Measurements from ENCODE around the gene TMOD4. TPM values are rescaled to one million over a fixed set of nuclear protein-coding genes. Genes with fewer than 3 reads are reported as not detected.

TMOD4 gene
- total RNA-seq, 2 experiments from 2014 or later = 1.4 TPM; not detected in 1

- BruUV-seq (replicated peaks) = no TSS peak
- no peaks in the 10 kb centered on the region for H4K20me1 ChIP-seq (ENCODE audit: insufficient read depth, low read length)
- intact Hi-C loops (cut with micrococcal nuclease; ENCODE audit: unreplicated experiment) = no loop called here
- peaks cover 9% of the 10 kb centered on the region; the same call in 1 of the 2 replicates for H3K79me2 ChIP-seq (ENCODE audit: insufficient read depth, low read depth, low read length)
- DNase-seq (ENCODE audit: low spot score) = no peak
- no peak overlapping the region for H2AFZ ChIP-seq (ENCODE audit: low read length)
- CTCF ChIA-PET (ENCODE audit: unreplicated experiment) = interaction anchor here (2.3 kb wide), 1 partner anchor 58 kb away, joined by 35 read pairs; no protein-coding TSS in a partner anchor
- POLR2A ChIA-PET = interaction anchor here (0.7 to 0.9 kb wide), 2 partner anchors 17 to 202 kb away, joined by 3 to 5 read pairs; no protein-coding TSS in a partner anchor
- peaks cover 38% of the 10 kb centered on the region for H3K4me1 ChIP-seq (ENCODE audit: insufficient read depth, low read length, poor library complexity, severe bottlenecking)
- no peak overlapping the region for H3K4me3 ChIP-seq (ENCODE audit: low read depth, low read length, poor library complexity, severe bottlenecking)
- H3K27ac ChIP-seq (ENCODE audit: low read depth, low read length, poor library complexity, severe bottlenecking) = no peak overlapping the region
- H3K9me2 ChIP-seq (ENCODE audit: insufficient read depth, low read length) = no peaks in the 10 kb centered on the region
- no peaks in the 10 kb centered on the region for H3K9me3 ChIP-seq (ENCODE audit: low read length)
- TF ChIP-seq CTCF (conservative IDR thresholded peaks at IDR 0.05; ENCODE audit: low read length) = no peak
- no peak for TF ChIP-seq EZH2phosphoT487 (IDR thresholded peaks at IDR 0.05; ENCODE audit: borderline replicate concordance, low read depth, low read length)
- H3K36me3 ChIP-seq (ENCODE audit: insufficient read depth, low read length) = peaks cover 16% of the 10 kb centered on the region; the same call in 1 of the 2 replicates
- no peak overlapping the region for H3K4me2 ChIP-seq (ENCODE audit: low read length)
These were observed 17.5 kb downstream of the TMOD4 start for GRCh38 chr1:151158326-151158725.

GRCh38 chr1:151157067-151157531 lies 18.7 kb downstream of the TMOD4 start:
- ChIA-PET POLR2A (interaction anchor here (0.6 to 2.2 kb wide), 14 partner anchors 9 to 153 kb away, joined by 3 to 14 read pairs (median 4); partner anchors contain the start of genes CDC42SE1, SCNM1 and VPS72), CTCF (ENCODE audit: unreplicated experiment) (interaction anchor here (0.6 to 2.4 kb wide), 7 partner anchors 9 to 618 kb away, joined by 3 to 35 read pairs (median 5); no protein-coding TSS in a partner anchor)
- Histone ChIP-seq H3K4me3 (ENCODE audit: low read depth, low read length, poor library complexity, severe bottlenecking) (peak overlapping the region; percentile 76), H2AFZ (ENCODE audit: low read length) (peak overlapping the region; percentile 74), H3K4me2 (ENCODE audit: low read length) (peak overlapping the region; percentile 92), H4K20me1 (ENCODE audit: insufficient read depth, low read length) (no peaks in the 10 kb centered on the region), H3K4me1 (ENCODE audit: insufficient read depth, low read length, poor library complexity, severe bottlenecking) (peaks cover 38% of the 10 kb centered on the region), H3K9me3 (ENCODE audit: low read length) (no peaks in the 10 kb centered on the region), H3K27ac (ENCODE audit: low read depth, low read length, poor library complexity, severe bottlenecking) (peak overlapping the region; percentile 57), H3K9me2 (ENCODE audit: insufficient read depth, low read length) (no peaks in the 10 kb centered on the region), H3K79me2 (ENCODE audit: insufficient read depth, low read depth, low read length) (peaks cover 9% of the 10 kb centered on the region; the same call in 1 of the 2 replicates), H3K36me3 (ENCODE audit: insufficient read depth, low read length) (peaks cover 16% of the 10 kb centered on the region; the same call in 1 of the 2 replicates)
- intact Hi-C loops (cut with micrococcal nuclease; ENCODE audit: unreplicated experiment) = no loop called here
- TF ChIP-seq CTCF (conservative IDR thresholded peaks at IDR 0.05; ENCODE audit: low read length) (no peak), EZH2phosphoT487 (IDR thresholded peaks at IDR 0.05; ENCODE audit: borderline replicate concordance, low read depth, low read length) (no peak)
- BruUV-seq (replicated peaks) = no TSS peak
- peak; percentile 63 for DNase-seq (ENCODE audit: low spot score)

- Histone ChIP-seq H3K4me3 (ENCODE audit: low read depth, low read length, poor library complexity, severe bottlenecking) (peak within 1 kb of the TSS; percentile 76), H3K9me2 (ENCODE audit: insufficient read depth, low read length) (no peaks in the 10 kb centered on the region), H3K36me3 (ENCODE audit: insufficient read depth, low read length) (peaks cover 16% of the 10 kb centered on the region; the same call in 1 of the 2 replicates), H3K79me2 (ENCODE audit: insufficient read depth, low read depth, low read length) (peaks cover 9% of the 10 kb centered on the region; the same call in 1 of the 2 replicates), H3K4me1 (ENCODE audit: insufficient read depth, low read length, poor library complexity, severe bottlenecking) (peaks cover 38% of the 10 kb centered on the region), H3K27ac (ENCODE audit: low read depth, low read length, poor library complexity, severe bottlenecking) (peak within 1 kb of the TSS; percentile 57), H4K20me1 (ENCODE audit: insufficient read depth, low read length) (no peaks in the 10 kb centered on the region), H3K4me2 (ENCODE audit: low read length) (peak within 1 kb of the TSS; percentile 92), H2AFZ (ENCODE audit: low read length) (peak within 1 kb of the TSS; percentile 74), H3K9me3 (ENCODE audit: low read length) (no peaks in the 10 kb centered on the region)
- peak; percentile 78 for DNase-seq (ENCODE audit: low spot score)
- ChIA-PET CTCF (ENCODE audit: unreplicated experiment) (interaction anchor here (0.6 to 2.4 kb wide), 8 partner anchors 8 to 112 kb away, joined by 3 to 35 read pairs (median 4); partner anchors contain the start of gene MLLT11), POLR2A (interaction anchor here (0.5 to 2.2 kb wide), 15 partner anchors 8 to 459 kb away, joined by 3 to 14 read pairs (median 4); partner anchors contain the start of genes CDC42SE1, GOLPH3L, SCNM1 and VPS72)
- TF ChIP-seq EZH2phosphoT487 (IDR thresholded peaks at IDR 0.05; ENCODE audit: borderline replicate concordance, low read depth, low read length) (no peak), CTCF (conservative IDR thresholded peaks at IDR 0.05; ENCODE audit: low read length) (no peak)
- no TSS peak for BruUV-seq (replicated peaks)
- intact Hi-C loops (cut with micrococcal nuclease; ENCODE audit: unreplicated experiment) = loop anchor here (1.0 kb wide), 3 partner anchors 57 to 132 kb away; no protein-coding TSS in a partner anchor
These were observed 19.3 kb downstream of the TMOD4 start, which contains the start of gene TNFAIP8L2 for GRCh38 chr1:151156515-151156819. TNFAIP8L2 (plus strand) TSS chr1:151156649; CDS start chr1:151158698, 2,049 bp downstream.

Data from OCI-LY7 (cell line).